Measurements from ENCODE around the gene MS4A4A.

Gene MS4A4A

GRCh38 chr11:60280412-60280811 is at the start of gene MS4A4A:
MS4A4A (plus strand) TSS chr11:60280666; CDS start chr11:60280676, 10 bp downstream.
- TF ChIP-seq CTCF (IDR thresholded peaks at IDR 0.05), result no peak
- no peaks in the 10 kb centered on the region for H3K9me3 ChIP-seq
- peaks cover 10 to 18% of the 10 kb centered on the region in 2 experiments for H3K4me1 ChIP-seq (ENCODE audit: control insufficient read depth in 1 of 2, insufficient read depth in 1 of 2, low read depth in 1 of 2, low read length in 1 of 2)
- H3K36me3 ChIP-seq, result no peaks in the 10 kb centered on the region
- H3K27me3 ChIP-seq, result no peaks in the 10 kb centered on the region
- no peak within 1 kb of the TSS for H3K4me3 ChIP-seq (ENCODE audit: low read depth in 1 of 2, low read length in 1 of 2)
- H3K27ac ChIP-seq, result no peak within 1 kb of the TSS

GRCh38 chr11:60230681-60231080 is 49.8 kb upstream of the MS4A4A start:
- H3K9me3 ChIP-seq, result no peaks in the 10 kb centered on the region
- no peak overlapping the region for H3K4me3 ChIP-seq (ENCODE audit: low read depth in 1 of 2, low read length in 1 of 2)
- no peaks in the 10 kb centered on the region for H3K27me3 ChIP-seq
- no peaks in the 10 kb centered on the region for H3K36me3 ChIP-seq
- no peak overlapping the region for H3K27ac ChIP-seq
- no peak for TF ChIP-seq CTCF (IDR thresholded peaks at IDR 0.05)
- peaks cover 7 to 9% of the 10 kb centered on the region in 2 experiments for H3K4me1 ChIP-seq (ENCODE audit: control insufficient read depth in 1 of 2, insufficient read depth in 1 of 2, low read depth in 1 of 2, low read length in 1 of 2)

- Histone ChIP-seq H3K9me3 (no peaks in the 10 kb centered on the region), H3K27ac (no peak overlapping the region), H3K27me3 (no peaks in the 10 kb centered on the region), H3K36me3 (no peaks in the 10 kb centered on the region), H3K4me1 (ENCODE audit: control insufficient read depth in 1 of 2, insufficient read depth in 1 of 2, low read depth in 1 of 2, low read length in 1 of 2) (peaks cover 7 to 12% of the 10 kb centered on the region in 2 experiments), H3K4me3 (ENCODE audit: low read depth in 1 of 2, low read length in 1 of 2) (no peak overlapping the region)
- no peak for TF ChIP-seq CTCF (IDR thresholded peaks at IDR 0.05)
Measured at GRCh38 chr11:60235321-60235720, 45.1 kb upstream of the MS4A4A start.

GRCh38 chr11:60240662-60241061 is 39.8 kb upstream of the MS4A4A start:
- no peak overlapping the region for H3K4me3 ChIP-seq (ENCODE audit: low read depth in 1 of 2, low read length in 1 of 2)

GRCh38 chr11:60241786-60242185 is 38.7 kb upstream of the MS4A4A start:
- Histone ChIP-seq H3K9me3 (no peaks in the 10 kb centered on the region), H3K4me1 (ENCODE audit: control insufficient read depth in 1 of 2, insufficient read depth in 1 of 2, low read depth in 1 of 2, low read length in 1 of 2) (peaks cover 13 to 16% of the 10 kb centered on the region in 2 experiments), H3K4me3 (ENCODE audit: low read depth in 1 of 2, low read length in 1 of 2) (no peak overlapping the region), H3K27me3 (no peaks in the 10 kb centered on the region), H3K36me3 (no peaks in the 10 kb centered on the region), H3K27ac (no peak overlapping the region)
- TF ChIP-seq CTCF (IDR thresholded peaks at IDR 0.05), result no peak

More at GRCh38 chr11:60240662-60241061, 39.8 kb upstream of the MS4A4A start:
- TF ChIP-seq CTCF (IDR thresholded peaks at IDR 0.05), result no peak
- Histone ChIP-seq H3K36me3 (no peaks in the 10 kb centered on the region), H3K4me1 (ENCODE audit: control insufficient read depth in 1 of 2, insufficient read depth in 1 of 2, low read depth in 1 of 2, low read length in 1 of 2) (peaks cover 13 to 18% of the 10 kb centered on the region in 2 experiments), H3K27ac (no peak overlapping the region), H3K27me3 (no peaks in the 10 kb centered on the region), H3K9me3 (no peaks in the 10 kb centered on the region)

All from neutrophil (primary cell).